Measurements from ENCODE around the gene NCS1.
"Not testable (repeated sequence)": the region's sequence is repeated elsewhere in the genome, so short reads cannot be mapped to it uniquely, and the experiment has no call there.

The NCS1 gene

DNA sequence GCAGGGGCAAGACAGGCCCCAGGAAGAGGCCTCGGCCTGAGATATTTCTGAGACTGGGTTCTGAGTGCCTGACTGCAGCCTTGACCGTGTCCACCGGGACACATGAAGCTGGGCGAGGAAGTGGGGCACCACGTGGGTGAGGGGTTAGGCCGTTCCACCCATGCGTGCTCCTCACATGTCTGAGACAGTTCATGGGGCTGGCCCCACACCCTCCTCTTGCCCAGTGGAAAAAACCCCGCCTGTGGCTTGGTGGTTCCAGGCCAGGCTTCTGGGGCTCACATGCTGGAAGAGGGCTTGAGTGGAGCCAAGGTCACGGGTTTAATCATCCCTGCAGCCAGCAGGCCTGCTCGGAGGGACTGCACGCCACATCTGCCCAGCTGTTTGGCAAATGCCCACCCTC lies 104.8 kb downstream of the NCS1 start:
- WGBS, 2 experiments (ENCODE audit: insufficient coverage in 2 of 2): 95 to 97% methylated on average over 9 to 11 of the region's 11 CpGs
- Histone ChIP-seq H3K4me1 (ENCODE audit: control insufficient read depth, insufficient read depth, low read length, poor library complexity, severe bottlenecking) (no peaks in the 10 kb centered on the region), H3K9me3 (ENCODE audit: control insufficient read depth, low read length) (no peaks in the 10 kb centered on the region)

DNA sequence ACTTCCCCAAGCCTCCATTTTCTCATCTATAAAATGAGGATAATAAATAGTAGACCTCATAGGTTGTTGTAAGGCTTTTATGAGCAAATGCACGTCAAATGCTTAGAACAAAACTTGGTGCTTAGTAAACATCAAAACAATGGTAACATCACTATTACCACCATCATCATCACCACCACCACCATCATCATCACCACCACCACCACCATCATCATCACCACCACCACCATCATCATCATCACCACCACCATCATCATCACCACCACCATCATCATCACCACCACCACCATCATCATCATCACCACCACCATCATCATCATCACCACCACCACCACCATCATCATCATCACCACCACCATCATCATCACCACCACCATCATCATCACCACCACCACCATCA lies 105.3 kb downstream of the NCS1 start:
- WGBS, 2 experiments (ENCODE audit: insufficient coverage in 2 of 2): no CpG with 5 or more reads among the region's 1 CpG
- H3K9me3 ChIP-seq (ENCODE audit: control insufficient read depth, low read length); H3K36me3 ChIP-seq (ENCODE audit: control insufficient read depth, insufficient read depth, low read length); H3K4me1 ChIP-seq (ENCODE audit: control insufficient read depth, insufficient read depth, low read length, poor library complexity, severe bottlenecking); H3K4me3 ChIP-seq (ENCODE audit: extremely low read depth, insufficient read depth, low read length, poor library complexity, severe bottlenecking); H3K27ac ChIP-seq (ENCODE audit: low read depth, low read length, severe bottlenecking): not testable (repeated sequence)

More for the DNA sequence above, 104.8 kb downstream of the NCS1 start:
- no peaks in the 10 kb centered on the region for H3K36me3 ChIP-seq (ENCODE audit: control insufficient read depth, insufficient read depth, low read length)
- H3K4me3 ChIP-seq (ENCODE audit: extremely low read depth, insufficient read depth, low read length, poor library complexity, severe bottlenecking): no peak overlapping the region
- no peak overlapping the region for H3K27ac ChIP-seq (ENCODE audit: low read depth, low read length, severe bottlenecking)

DNA sequence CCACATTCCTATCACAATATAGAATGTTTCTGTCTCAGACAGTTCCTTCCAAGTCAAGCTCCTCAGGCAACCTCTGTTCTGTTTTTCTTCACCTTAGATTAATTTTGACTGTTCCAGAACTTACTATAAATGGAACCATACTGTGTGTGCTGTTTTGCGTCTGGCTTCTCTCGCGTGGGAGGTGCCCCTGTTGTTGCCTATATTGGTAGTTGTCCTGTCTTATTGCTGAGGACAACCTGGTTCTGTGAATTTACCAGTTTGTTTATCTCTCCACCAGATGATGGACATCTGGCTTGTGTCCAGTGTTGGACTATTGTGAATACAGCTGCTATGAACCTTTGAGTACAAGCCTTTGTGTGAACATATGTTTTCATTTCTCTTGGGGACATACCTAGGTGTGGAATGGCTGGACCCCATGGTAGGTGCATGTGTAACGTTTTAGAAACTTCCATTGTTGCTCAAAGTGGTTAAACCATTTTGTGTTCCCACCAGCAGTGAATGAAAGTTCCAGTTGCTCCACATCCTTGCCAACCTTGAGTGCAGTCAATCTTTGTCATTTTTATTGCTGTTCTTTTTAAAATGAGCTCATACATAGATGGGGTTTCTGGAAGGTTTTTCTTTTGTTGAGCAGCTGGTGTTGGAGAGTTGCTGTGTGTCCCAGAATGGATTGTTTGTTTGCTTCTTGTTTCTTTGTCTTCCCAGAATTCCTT lies 111.5 kb downstream of the NCS1 start:
- no peaks in the 10 kb centered on the region for H3K36me3 ChIP-seq (ENCODE audit: control insufficient read depth, insufficient read depth, low read length)
- 78 to 93% methylated on average over 3 of the region's 4 CpGs for WGBS, 2 experiments (ENCODE audit: insufficient coverage in 2 of 2)
- H3K4me1 ChIP-seq (ENCODE audit: control insufficient read depth, insufficient read depth, low read length, poor library complexity, severe bottlenecking): no peaks in the 10 kb centered on the region
- H3K27ac ChIP-seq (ENCODE audit: low read depth, low read length, severe bottlenecking): no peak overlapping the region
- H3K4me3 ChIP-seq (ENCODE audit: extremely low read depth, insufficient read depth, low read length, poor library complexity, severe bottlenecking): no peak overlapping the region
- H3K9me3 ChIP-seq (ENCODE audit: control insufficient read depth, low read length): no peaks in the 10 kb centered on the region

DNA sequence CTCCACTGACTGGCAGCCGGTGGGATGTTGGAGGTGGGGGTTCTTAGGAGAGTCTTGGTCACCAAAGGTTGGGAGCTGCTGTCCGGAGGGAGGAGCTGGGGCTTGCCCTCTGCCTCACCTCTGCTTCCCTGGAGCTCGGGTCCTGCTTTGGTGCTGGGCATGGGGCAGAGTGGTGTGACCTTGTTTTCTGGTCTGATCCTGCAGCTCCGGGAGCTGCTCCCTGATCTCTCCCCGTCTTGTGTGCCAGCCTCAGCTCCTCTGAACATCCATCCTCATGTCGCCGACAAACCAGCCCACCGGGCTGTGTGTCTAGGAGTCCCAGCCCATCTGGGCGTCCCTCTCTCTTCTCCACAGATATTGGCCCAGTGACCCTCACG lies 112.0 kb downstream of the NCS1 start:
- Histone ChIP-seq H3K4me3 (ENCODE audit: extremely low read depth, insufficient read depth, low read length, poor library complexity, severe bottlenecking) (no peak overlapping the region), H3K9me3 (ENCODE audit: control insufficient read depth, low read length) (no peaks in the 10 kb centered on the region), H3K27ac (ENCODE audit: low read depth, low read length, severe bottlenecking) (no peak overlapping the region), H3K36me3 (ENCODE audit: control insufficient read depth, insufficient read depth, low read length) (no peaks in the 10 kb centered on the region), H3K4me1 (ENCODE audit: control insufficient read depth, insufficient read depth, low read length, poor library complexity, severe bottlenecking) (no peaks in the 10 kb centered on the region)
- WGBS, 2 experiments (ENCODE audit: insufficient coverage in 2 of 2): 92 to 93% methylated on average over 7 to 8 of the region's 10 CpGs

DNA sequence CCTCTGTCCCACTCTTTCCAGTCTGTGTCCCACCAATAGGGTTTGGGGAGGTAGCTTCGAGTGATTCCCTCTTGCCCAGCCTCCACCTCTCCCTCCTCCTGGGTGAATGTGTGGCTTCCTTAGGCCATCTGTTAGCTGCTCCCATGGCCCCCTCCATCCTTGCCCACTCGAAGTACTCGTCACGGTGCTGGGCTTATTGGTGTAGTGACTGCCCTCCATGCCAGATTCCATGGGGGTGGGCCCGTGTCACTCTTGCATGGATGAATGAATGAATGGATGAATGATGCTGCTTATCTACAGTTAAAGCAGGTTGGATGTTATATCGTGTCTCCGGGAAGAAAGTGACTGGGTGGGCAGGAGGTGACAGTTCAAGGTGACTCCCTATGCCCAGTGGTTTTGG lies 112.5 kb downstream of the NCS1 start:
- no peak overlapping the region for H3K4me3 ChIP-seq (ENCODE audit: extremely low read depth, insufficient read depth, low read length, poor library complexity, severe bottlenecking)
- WGBS, 2 experiments (ENCODE audit: insufficient coverage in 2 of 2): 88 to 97% methylated on average over 5 to 6 of the region's 7 CpGs
- no peaks in the 10 kb centered on the region for H3K36me3 ChIP-seq (ENCODE audit: control insufficient read depth, insufficient read depth, low read length)
- no peaks in the 10 kb centered on the region for H3K4me1 ChIP-seq (ENCODE audit: control insufficient read depth, insufficient read depth, low read length, poor library complexity, severe bottlenecking)
- H3K9me3 ChIP-seq (ENCODE audit: control insufficient read depth, low read length): no peaks in the 10 kb centered on the region
- no peak overlapping the region for H3K27ac ChIP-seq (ENCODE audit: low read depth, low read length, severe bottlenecking)

DNA sequence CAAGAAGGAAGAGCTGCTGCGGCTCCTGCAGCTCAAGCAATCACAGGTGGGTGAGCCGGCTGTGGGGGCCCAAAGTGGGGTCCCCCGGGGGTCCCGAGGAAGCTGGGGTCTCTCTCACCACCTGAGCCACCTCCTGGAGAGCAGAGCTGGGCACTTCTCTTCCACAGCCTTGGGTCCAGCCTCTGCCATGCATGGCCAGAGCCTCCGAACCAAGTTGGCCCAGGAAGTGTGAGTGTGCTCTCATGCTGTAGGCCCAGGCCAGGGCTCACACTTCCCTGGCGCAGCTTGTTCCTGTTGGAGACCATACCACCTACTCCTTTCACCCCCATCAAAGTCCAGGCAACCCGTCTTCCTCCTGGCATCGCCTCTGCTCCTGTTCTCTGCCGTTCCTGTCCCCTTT lies 113.1 kb downstream of the NCS1 start:
- WGBS, 2 experiments (ENCODE audit: insufficient coverage in 2 of 2): 75 to 96% methylated on average over 5 to 8 of the region's 9 CpGs
- H3K36me3 ChIP-seq (ENCODE audit: control insufficient read depth, insufficient read depth, low read length): no peaks in the 10 kb centered on the region
- no peaks in the 10 kb centered on the region for H3K4me1 ChIP-seq (ENCODE audit: control insufficient read depth, insufficient read depth, low read length, poor library complexity, severe bottlenecking)
- H3K9me3 ChIP-seq (ENCODE audit: control insufficient read depth, low read length): no peaks in the 10 kb centered on the region
- H3K4me3 ChIP-seq (ENCODE audit: extremely low read depth, insufficient read depth, low read length, poor library complexity, severe bottlenecking): no peak overlapping the region
- no peak overlapping the region for H3K27ac ChIP-seq (ENCODE audit: low read depth, low read length, severe bottlenecking)

DNA sequence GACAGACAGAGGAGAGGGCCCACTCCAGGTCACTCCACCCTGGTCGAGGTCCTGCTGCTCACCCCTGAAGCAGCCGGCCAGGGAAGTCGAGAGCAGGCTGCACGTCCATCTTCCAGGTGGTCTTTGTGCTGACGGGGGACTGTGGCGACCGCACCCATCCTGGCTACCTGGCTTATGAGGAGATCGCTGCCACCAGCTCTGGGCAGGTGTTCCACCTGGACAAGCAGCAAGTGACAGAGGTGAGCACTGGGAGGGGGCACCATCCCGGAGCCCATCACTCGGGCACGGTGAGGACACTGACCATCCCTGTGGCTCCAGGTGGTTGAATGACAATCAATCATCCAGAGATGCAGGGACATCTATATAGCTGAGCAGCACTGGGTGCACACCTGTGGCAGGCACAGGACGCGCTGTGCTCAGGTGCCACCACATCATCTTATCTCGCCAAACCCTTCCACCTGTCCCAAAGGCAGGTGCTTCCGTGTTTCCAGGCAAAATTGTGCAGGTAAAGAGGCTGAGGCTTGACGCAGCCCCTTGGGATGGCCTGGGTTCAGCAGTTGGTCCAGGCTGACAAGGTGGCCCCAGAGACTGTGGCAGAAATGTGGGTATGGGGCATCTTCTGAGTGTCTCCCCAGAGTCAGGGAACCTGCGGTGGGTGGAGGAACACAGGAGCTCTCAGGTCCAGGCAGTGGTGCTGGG lies 114.0 kb downstream of the NCS1 start:
- Histone ChIP-seq H3K27ac (ENCODE audit: low read depth, low read length, severe bottlenecking) (no peak overlapping the region), H3K36me3 (ENCODE audit: control insufficient read depth, insufficient read depth, low read length) (no peaks in the 10 kb centered on the region), H3K4me3 (ENCODE audit: extremely low read depth, insufficient read depth, low read length, poor library complexity, severe bottlenecking) (no peak overlapping the region), H3K4me1 (ENCODE audit: control insufficient read depth, insufficient read depth, low read length, poor library complexity, severe bottlenecking) (no peaks in the 10 kb centered on the region), H3K9me3 (ENCODE audit: control insufficient read depth, low read length) (no peaks in the 10 kb centered on the region)
- WGBS, 2 experiments (ENCODE audit: insufficient coverage in 2 of 2): 88 to 93% methylated on average over 16 to 17 of the region's 17 CpGs

Data from mesodermal cell (in vitro differentiated cells).